GM18870 (cell line): Measurements from ENCODE around the gene ZBTB16.

Source experiments
- ATAC-seq: cut with Tn5 transposase; IDR thresholded peaks from one replicate; pipeline ENCODE4 v1.9.1; 2021; ENCODE audit warnings: moderate library complexity; ENCODE audit not compliant: unreplicated experiment

The ZBTB16 gene

DNA sequence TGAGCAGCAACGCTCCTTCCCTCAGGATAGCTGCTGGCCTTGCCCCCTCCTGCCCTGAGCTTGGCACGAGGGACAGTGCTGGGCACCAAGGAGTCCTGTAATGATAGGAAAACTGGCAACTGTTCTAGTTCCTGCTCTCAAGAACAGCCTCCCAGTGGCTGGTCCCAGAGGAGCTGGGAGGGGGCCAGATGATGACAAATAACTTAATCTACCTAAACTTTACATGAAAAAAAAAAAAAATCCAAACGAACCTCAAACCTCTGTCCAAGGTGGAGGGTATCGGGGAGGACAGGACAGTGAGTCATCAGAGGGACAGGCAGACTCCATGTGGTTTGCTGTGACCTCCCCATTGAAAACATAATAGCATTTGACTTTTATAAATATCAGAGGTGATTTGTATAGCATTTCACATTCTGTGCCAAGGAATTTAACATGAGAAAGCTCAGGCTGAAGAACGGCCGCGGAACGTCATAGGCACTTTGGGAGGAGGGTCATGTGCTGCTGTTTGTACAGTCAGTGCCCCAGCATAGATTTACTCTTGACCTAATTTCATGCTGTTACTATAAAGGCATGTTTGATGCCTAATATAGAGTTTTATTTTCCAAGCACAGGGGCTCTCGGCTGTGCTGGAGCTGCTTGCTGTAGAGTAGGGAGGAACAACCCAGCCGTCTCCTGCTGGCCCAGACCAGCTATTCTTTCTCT, 138.4 kb downstream of the ZBTB16 start:
- ATAC-seq: no peak

DNA sequence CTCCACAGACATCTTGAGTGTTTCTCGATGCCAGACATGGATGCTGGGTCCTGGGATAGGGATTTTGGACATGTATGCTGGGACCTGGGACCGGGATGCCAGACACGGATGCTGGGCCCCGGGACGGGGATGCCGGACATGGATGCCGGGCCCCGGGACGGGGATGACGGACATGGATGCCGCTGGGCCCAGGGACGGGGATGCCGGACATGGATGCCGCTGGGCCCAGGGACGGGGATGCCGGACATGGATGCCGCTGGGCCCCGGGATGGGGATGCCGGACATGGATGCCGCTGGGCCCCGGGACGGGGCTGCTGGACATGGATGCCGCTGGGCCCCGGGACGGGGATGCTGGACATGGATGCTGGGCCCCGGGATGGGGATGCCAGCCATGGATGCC, 139.5 kb downstream of the ZBTB16 start:
- no peak for ATAC-seq

- ATAC-seq: no peak
These were observed 141.0 kb downstream of the ZBTB16 start for GRCh38 chr11:114200351-114201133.

GRCh38 chr11:114201219-114201618, 141.7 kb downstream of the ZBTB16 start:
- no peak for ATAC-seq

- no peak for ATAC-seq
These were observed 142.6 kb downstream of the ZBTB16 start for GRCh38 chr11:114202011-114202609.

DNA sequence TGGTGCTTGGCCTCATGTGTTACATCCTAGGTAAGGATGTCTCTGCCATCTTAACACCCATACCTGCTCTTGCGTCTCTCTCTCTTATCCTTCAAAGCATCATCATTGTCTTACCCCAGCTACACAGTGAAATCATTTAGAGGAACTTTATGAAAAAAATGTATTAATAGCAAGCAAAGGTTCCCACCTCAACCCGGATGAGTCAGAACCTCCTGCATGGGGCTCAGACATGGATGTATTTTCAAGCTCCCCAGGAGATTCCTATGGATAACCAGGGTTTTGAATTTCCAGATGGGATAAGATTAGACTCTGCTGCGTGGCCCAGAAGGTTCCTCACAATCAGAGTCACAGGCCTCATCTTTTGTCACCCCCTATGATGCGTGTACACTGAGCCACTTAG, 147.6 kb downstream of the ZBTB16 start:
- ATAC-seq: no peak

DNA sequence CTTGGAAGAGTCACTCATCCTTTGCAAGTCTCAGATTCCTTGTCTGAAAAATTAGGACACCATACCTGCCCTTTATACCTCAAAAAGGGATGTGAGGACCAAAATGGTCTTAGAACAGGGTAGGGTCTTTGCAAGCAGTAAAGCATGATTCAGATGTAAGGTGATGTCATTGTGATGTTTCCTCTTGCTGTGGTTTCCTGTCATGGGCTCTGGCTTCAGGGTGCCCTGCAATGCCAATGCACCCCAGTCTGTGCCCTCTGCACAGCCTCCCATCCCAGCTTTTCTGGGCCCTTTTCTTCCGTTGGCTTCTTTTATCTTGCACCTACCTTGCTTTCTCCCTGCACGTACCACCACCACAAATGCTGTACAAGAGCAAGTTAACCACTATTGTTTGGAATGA, 148.9 kb downstream of the ZBTB16 start:
- no peak for ATAC-seq

- ATAC-seq: no peak
These were observed 149.8 kb downstream of the ZBTB16 start for GRCh38 chr11:114209343-114209742.

GRCh38 chr11:114209904-114210303, 150.4 kb downstream of the ZBTB16 start:
- no peak for ATAC-seq

DNA sequence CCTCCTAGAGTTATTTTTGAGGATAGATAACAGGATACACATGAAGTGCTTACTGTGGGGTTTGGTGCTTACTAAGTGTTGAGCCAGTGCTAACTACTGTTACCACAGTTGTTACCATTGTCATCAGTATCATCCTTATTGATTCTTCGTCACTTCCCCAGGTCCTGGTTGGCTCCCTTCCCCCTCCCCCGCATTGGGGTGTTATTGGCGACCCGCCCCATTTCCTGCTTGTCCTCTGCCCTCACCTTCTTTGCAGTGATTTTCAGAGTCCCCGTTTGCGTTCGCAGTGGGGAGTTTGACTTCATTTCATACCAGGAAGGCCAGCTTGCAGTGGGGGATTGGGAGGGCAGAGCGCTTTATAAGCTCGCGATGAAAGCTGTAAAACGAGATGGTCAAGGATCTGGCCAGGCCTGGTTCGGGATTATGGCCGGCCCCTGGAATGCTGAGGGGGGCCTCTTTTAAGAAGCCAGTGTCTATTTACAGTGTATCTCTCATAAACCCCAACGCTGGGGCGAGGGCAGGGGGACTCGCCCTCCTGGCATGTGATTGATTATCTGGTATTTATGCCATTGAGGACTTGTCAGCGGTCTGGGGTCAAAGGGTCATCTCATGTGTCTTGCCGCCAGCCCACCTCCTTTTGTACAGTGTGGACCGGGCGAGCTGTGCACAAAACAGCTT, 152.1 kb downstream of the ZBTB16 start:
- no peak for ATAC-seq

DNA sequence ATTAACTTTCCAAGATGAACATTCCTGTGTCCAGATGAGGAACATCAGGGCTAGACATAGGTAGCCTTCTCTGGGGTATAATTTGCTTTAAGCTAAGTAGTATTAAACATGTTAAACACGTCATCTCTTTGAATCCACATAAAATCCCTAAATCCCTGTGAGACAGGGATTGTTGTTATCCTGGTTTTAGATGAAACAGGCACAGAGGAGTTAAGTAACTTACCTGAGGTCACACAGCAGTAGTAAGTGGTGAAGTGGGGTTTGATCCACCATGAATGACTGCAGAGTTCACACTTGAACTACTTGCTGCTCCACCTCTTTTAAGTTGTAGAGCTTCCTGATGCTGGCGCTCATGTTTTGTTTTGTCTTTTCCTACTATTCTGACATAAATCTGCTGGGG, 154.1 kb downstream of the ZBTB16 start:
- ATAC-seq: no peak

GRCh38 chr11:114215428-114215827, 155.9 kb downstream of the ZBTB16 start:
- no peak for ATAC-seq

DNA sequence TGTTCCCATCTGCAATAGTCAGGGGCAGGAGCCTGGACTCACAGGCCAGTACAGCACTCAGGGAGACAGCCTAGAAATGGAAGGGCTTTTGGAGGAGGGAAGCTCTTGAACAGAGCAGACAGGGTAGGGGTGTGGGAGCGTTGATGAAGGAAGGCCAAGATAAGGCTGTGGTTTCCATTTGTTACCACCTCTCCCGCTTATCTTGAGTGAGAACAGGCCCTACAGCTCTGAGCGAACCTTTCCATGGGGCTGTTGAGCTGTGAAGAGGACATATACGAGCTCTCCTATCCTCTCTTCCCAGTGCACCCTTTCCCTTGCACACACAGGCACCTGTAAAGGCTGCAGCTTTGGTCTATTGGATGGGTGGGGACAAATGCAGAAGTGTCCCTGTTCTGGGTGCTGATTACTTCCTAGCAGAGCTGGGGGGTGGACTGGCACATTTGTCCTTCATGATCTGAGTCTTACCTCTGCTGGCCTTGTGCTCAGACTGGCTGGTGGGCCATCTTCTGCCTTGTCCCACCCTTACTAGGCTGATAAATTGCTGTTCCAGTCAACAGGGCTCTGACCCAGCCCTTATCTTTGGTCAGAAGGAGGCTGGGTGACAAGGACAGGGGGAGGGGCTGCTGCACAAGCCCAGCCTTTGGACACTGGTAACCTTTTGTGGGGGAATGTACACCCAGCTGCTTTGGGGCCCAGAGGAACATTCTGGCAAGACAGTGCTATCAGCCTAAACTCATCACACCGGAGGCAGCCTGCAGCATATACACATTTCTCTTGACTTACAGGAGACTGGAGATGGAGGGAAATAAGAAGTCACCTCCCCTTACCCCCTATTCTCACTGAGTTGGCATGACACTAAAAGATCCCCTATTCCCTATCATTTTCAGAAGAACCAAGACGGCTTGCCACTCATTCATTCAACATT, 156.6 kb downstream of the ZBTB16 start:
- no peak for ATAC-seq

DNA sequence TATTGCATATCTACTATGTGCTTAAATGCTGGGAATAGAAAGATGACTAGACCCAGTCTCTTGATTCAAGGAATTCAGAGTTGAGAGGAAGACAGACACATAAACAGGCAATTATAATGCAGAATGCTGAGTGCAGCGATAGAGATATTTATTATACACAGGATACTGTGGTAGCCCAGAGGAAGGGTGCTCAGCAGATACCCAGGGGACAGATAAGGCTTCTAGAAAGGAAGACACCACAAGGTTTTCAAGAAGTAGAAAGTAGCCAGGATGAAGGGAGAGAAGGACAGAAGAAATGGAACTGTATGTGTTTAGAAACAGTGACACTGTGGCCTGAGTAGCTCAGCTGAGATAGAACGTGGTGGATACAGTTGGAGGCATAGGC, 157.3 kb downstream of the ZBTB16 start:
- ATAC-seq: no peak

- ATAC-seq: no peak
These were observed 159.0 kb downstream of the ZBTB16 start for GRCh38 chr11:114218508-114218907.

GRCh38 chr11:114219559-114220349, 160.2 kb downstream of the ZBTB16 start:
- ATAC-seq: no peak

DNA sequence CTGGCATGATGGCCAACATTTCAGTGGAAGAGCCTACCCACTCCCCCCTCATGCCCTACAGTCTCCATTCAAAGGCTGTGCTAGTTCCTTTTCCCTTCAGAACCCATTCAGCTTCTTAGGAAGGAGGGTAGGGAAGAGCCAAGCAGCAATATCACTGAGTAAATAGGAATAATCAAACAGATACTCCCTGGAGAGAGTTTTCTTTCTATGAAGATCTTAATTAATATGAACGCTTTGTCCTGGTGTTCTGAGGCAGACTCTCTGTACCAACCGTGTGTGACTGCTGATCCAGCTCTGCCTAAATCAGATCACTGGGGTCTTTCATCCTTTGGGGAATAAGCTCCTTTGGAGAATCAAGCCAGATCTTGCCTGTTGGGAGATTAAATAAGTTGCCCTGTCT, 161.5 kb downstream of the ZBTB16 start:
- ATAC-seq: no peak

- ATAC-seq: no peak
These were observed 166.2 kb downstream of the ZBTB16 start for GRCh38 chr11:114225661-114226060.

GRCh38 chr11:114226356-114226755, 166.8 kb downstream of the ZBTB16 start:
- no peak for ATAC-seq
